Measurements from ENCODE around the gene RPS6KA2.

Gene RPS6KA2

GRCh38 chr6:166592821-166593220 lies 34.2 kb downstream of the RPS6KA2 start:
- no peak for DNase-seq (ENCODE audit: low read depth)
- no peak overlapping the region for H3K4me3 ChIP-seq (ENCODE audit: low read length)
- no peak for TF ChIP-seq CTCF (conservative IDR thresholded peaks at IDR 0.05; ENCODE audit: low read depth, low read length)

GRCh38 chr6:166591961-166592520 lies 35.0 kb downstream of the RPS6KA2 start:
- no peak overlapping the region for H3K4me3 ChIP-seq (ENCODE audit: low read length)
- DNase-seq (ENCODE audit: low read depth): no peak
- no peak for TF ChIP-seq CTCF (conservative IDR thresholded peaks at IDR 0.05; ENCODE audit: low read depth, low read length)

- TF ChIP-seq CTCF (conservative IDR thresholded peaks at IDR 0.05; ENCODE audit: low read depth, low read length): no peak
- no peak for DNase-seq (ENCODE audit: low read depth)
- no peak overlapping the region for H3K4me3 ChIP-seq (ENCODE audit: low read length)
Observed at GRCh38 chr6:166591026-166591425, 36.0 kb downstream of the RPS6KA2 start.

GRCh38 chr6:166589786-166590574 lies 37.1 kb downstream of the RPS6KA2 start:
- no peak for DNase-seq (ENCODE audit: low read depth)
- no peak for TF ChIP-seq CTCF (conservative IDR thresholded peaks at IDR 0.05; ENCODE audit: low read depth, low read length)
- no peak overlapping the region for H3K4me3 ChIP-seq (ENCODE audit: low read length)

GRCh38 chr6:166589337-166589731 lies 37.7 kb downstream of the RPS6KA2 start:
- no peak for DNase-seq (ENCODE audit: low read depth)
- TF ChIP-seq CTCF (conservative IDR thresholded peaks at IDR 0.05; ENCODE audit: low read depth, low read length): no peak
- no peak overlapping the region for H3K4me3 ChIP-seq (ENCODE audit: low read length)

GRCh38 chr6:166588691-166589336 lies 38.2 kb downstream of the RPS6KA2 start:
- DNase-seq (ENCODE audit: low read depth): no peak
- no peak overlapping the region for H3K4me3 ChIP-seq (ENCODE audit: low read length)
- TF ChIP-seq CTCF (conservative IDR thresholded peaks at IDR 0.05; ENCODE audit: low read depth, low read length): no peak

All from retinal pigment epithelial cell (primary cell).